B cell (primary cell): ENCODE data around the gene C15orf40.

Experiments used
- CTCF ChIP-seq: fragments of 200-600 bp; IDR thresholded peaks from one replicate; pipeline ENCODE4 v1.8.0; 2022; ENCODE audit warnings: antibody characterized with exemption, mild to moderate bottlenecking
- EZH2 ChIP-seq: IDR thresholded peaks from 2 replicates; pipeline ENCODE4 v1.6.1; 2012; ENCODE audit warnings: borderline replicate concordance, low read depth, mild to moderate bottlenecking, moderate library complexity, low read length; ENCODE audit not compliant: insufficient read depth, poor library complexity, severe bottlenecking

DNA sequence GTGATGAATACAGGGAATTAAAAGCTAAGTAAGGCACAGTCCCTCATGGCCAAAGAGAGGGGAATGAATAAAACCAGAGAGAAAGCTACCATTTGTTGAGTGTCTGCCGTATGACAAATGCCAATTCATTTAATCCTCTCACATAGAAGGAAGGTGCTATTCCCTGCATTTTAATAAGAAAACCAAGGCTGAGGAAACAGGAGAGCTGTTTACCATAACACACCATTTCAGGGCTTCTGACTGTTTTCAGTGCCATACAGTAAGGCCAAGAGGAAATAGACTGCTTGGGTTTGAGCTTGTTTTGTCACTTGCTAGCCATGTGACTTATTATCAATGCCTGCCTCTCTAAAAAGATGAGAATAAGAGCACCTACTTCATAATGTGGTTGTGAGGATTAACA lies 45.6 kb upstream of the C15orf40 start:
- TF ChIP-seq CTCF (no peak), EZH2 (no peak)
